Measurements from ENCODE around the gene SEC14L3. TPM values are rescaled to one million over a fixed set of nuclear protein-coding genes. Genes with fewer than 3 reads are reported as not detected.

Gene SEC14L3
- total and polyA plus RNA-seq, 2 of the 4 experiments (the other 2 are of a cell fraction) = not detected

DNA sequence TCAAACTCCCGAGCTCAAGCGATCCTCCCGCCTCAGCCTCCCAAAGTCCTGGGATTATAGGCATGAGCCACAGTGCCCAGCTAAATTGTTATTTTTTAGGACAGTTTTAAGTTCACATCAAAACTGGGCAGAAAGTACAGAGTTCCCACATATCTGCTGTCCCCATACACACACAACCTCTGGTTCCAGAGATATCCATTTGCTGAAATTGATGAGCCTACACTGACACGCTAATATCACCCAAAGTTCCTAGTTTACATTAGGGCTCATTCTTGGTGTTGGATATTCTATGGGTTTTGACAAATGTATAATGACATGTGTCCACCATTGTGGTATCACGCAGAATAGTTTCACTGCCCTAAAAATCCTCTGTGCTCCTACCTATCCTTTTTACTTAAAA, 36.4 kb upstream of the SEC14L3 start:
- Histone ChIP-seq H2BK15ac (ENCODE audit: low read depth, low read length) (no peak overlapping the region), H4K91ac (ENCODE audit: insufficient read depth, low read depth, low read length) (no peak overlapping the region), H3K9ac (ENCODE audit: low read depth, low read length) (no peak overlapping the region), H3K14ac (replicated peaks; ENCODE audit: low read depth, low read length) (no peak overlapping the region), H4K5ac (ENCODE audit: low read depth, low read length) (no peak overlapping the region), H3K9me1 (ENCODE audit: insufficient read depth, low read length) (no peaks in the 10 kb centered on the region), H3K18ac (ENCODE audit: low read depth, low read length) (no peak overlapping the region), H3K4me3 (ENCODE audit: insufficient read depth, low read depth, low read length) (no peak overlapping the region), H3K4ac (ENCODE audit: low read depth, low read length) (no peak overlapping the region), H2BK20ac (ENCODE audit: low read depth, low read length) (no peak overlapping the region), H3K79me1 (ENCODE audit: low read depth in 1 of 2, low read length in 2 of 2) (no peaks in the 10 kb centered on the region), H3K27ac (ENCODE audit: insufficient read depth, low read length) (no peak overlapping the region), H3K4me2 (ENCODE audit: low read depth, low read length) (no peak overlapping the region), H2AK5ac (ENCODE audit: low read depth, low read length) (no peak overlapping the region), H3K4me1 (ENCODE audit: control insufficient read depth, insufficient read depth, low read length) (no peaks in the 10 kb centered on the region), H3K36me3 (ENCODE audit: control insufficient read depth, insufficient read depth, low read length) (no peaks in the 10 kb centered on the region), H4K8ac (ENCODE audit: low read depth in 2 of 2, low read length in 2 of 2) (no peak overlapping the region), H3K9me3 (ENCODE audit: control insufficient read depth, insufficient read depth, low read length) (no peaks in the 10 kb centered on the region; the same call in 1 of the 2 replicates), H2BK120ac (ENCODE audit: low read depth, low read length) (no peak overlapping the region), H2BK5ac (ENCODE audit: low read depth, low read length, poor library complexity, severe bottlenecking) (no peak overlapping the region), H3K56ac (ENCODE audit: extremely low read depth, insufficient read depth, low read length) (no peak overlapping the region), H3K23ac (ENCODE audit: low read depth, low read length) (no peak overlapping the region), H2AK9ac (replicated peaks; ENCODE audit: low read depth, low read length, poor library complexity) (no peak overlapping the region), H2AFZ (replicated peaks; ENCODE audit: low read length, poor library complexity) (no peak overlapping the region), H3K27me3 (ENCODE audit: control insufficient read depth, insufficient read depth, low read length) (peaks cover 32% of the 10 kb centered on the region), H4K20me1 (ENCODE audit: insufficient read depth, low read length) (no peaks in the 10 kb centered on the region)
- ChIA-PET POLR2A (ENCODE audit: unreplicated experiment) (no interaction called here), CTCF (no interaction called here)
- no CpG with 5 or more reads among the region's 5 CpGs for WGBS, 2 experiments (ENCODE audit: extremely low coverage in 2 of 2, insufficient read length in 1 of 2)
- DNase-seq = no peak
- no peak for ATAC-seq (ENCODE audit: low read depth)
- in situ Hi-C loops (cut with MboI; ENCODE audit: low sequenced_read_pairs) = no loop called here
- no TSS peak for BruUV-seq (replicated peaks)
- dilution Hi-C loops (cut with HindIII; ENCODE audit: low sequenced_read_pairs, unreplicated experiment) = no loop called here
- intact Hi-C loops (cut with micrococcal nuclease) = no loop called here
- TF ChIP-seq CTCF (conservative IDR thresholded peaks at IDR 0.05; ENCODE audit: low read depth, low read length) = no peak
- no peak for TF ChIP-seq RCOR1 (IDR thresholded peaks at IDR 0.05; ENCODE audit: insufficient replicate concordance, low read length)
- no peak for TF ChIP-seq SMC3 (IDR thresholded peaks at IDR 0.05; ENCODE audit: low read depth, low read length)
- TF ChIP-seq NFE2L2 (IDR thresholded peaks at IDR 0.05; ENCODE audit: low read depth, low read length) = no peak
- no peak for TF ChIP-seq POLR2A (IDR thresholded peaks at IDR 0.05; ENCODE audit: low read depth, low read length)
- TF ChIP-seq CHD1 (IDR thresholded peaks at IDR 0.05; ENCODE audit: low read depth, low read length) = no peak
